ENCODE measurements around the gene MAP3K13. TPM values are rescaled to one million over a fixed set of nuclear protein-coding genes. Genes with fewer than 3 reads are reported as not detected.

Gene MAP3K13
- total and polyA plus RNA-seq, 2 of the 13 experiments (the other 11 are each of a cell fraction or from before 2014, with no cell fraction given), result 24.2 to 26.5 TPM

GRCh38 chr3:185337231-185337816 is 25.6 kb upstream of the MAP3K13 start (continued):
- no peak for TF ChIP-seq PRDM10 (CRISPR knock-in tag; IDR thresholded peaks at IDR 0.05; ENCODE audit: low read depth)
- TF ChIP-seq MEIS1 (CRISPR knock-in tag; IDR thresholded peaks at IDR 0.05; ENCODE audit: borderline replicate concordance), result no peak
- no peak for TF ChIP-seq NFIC (IDR thresholded peaks at IDR 0.05; ENCODE audit: low read length)
- TF ChIP-seq SIX4 (CRISPR knock-in tag; IDR thresholded peaks at IDR 0.05), result peak; percentile 82
- TF ChIP-seq, protein P1, sequence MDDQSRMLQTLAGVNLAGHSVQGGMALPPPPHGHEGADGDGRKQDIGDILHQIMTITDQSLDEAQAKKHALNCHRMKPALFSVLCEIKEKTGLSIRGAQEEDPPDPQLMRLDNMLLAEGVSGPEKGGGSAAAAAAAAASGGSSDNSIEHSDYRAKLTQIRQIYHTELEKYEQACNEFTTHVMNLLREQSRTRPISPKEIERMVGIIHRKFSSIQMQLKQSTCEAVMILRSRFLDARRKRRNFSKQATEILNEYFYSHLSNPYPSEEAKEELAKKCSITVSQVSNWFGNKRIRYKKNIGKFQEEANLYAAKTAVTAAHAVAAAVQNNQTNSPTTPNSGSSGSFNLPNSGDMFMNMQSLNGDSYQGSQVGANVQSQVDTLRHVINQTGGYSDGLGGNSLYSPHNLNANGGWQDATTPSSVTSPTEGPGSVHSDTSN (CRISPR knock-in tag; IDR thresholded peaks at IDR 0.05; ENCODE audit: borderline replicate concordance), result no peak
- TF ChIP-seq EHMT2 (IDR thresholded peaks at IDR 0.05; ENCODE audit: borderline replicate concordance, low read depth, low read length), result 0 out of 2 replicates have a peak, but pooled peaks have one; percentile 21
- TF ChIP-seq ZNF660 (CRISPR knock-in tag; IDR thresholded peaks at IDR 0.05; ENCODE audit: borderline replicate concordance, low read depth), result no peak
- no peak for TF ChIP-seq JUND (CRISPR knock-in tag; IDR thresholded peaks at IDR 0.05)
- TF ChIP-seq ZNF205 (CRISPR knock-in tag; IDR thresholded peaks at IDR 0.05), result no peak
- TF ChIP-seq, protein P2, sequence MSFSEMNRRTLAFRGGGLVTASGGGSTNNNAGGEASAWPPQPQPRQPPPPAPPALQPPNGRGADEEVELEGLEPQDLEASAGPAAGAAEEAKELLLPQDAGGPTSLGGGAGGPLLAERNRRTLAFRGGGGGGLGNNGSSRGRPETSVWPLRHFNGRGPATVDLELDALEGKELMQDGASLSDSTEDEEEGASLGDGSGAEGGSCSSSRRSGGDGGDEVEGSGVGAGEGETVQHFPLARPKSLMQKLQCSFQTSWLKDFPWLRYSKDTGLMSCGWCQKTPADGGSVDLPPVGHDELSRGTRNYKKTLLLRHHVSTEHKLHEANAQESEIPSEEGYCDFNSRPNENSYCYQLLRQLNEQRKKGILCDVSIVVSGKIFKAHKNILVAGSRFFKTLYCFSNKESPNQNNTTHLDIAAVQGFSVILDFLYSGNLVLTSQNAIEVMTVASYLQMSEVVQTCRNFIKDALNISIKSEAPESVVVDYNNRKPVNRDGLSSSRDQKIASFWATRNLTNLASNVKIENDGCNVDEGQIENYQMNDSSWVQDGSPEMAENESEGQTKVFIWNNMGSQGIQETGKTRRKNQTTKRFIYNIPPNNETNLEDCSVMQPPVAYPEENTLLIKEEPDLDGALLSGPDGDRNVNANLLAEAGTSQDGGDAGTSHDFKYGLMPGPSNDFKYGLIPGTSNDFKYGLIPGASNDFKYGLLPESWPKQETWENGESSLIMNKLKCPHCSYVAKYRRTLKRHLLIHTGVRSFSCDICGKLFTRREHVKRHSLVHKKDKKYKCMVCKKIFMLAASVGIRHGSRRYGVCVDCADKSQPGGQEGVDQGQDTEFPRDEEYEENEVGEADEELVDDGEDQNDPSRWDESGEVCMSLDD (CRISPR knock-in tag; IDR thresholded peaks at IDR 0.05; ENCODE audit: borderline replicate concordance), result no peak
- no peak for TF ChIP-seq ZNF670 (CRISPR knock-in tag; IDR thresholded peaks at IDR 0.05; ENCODE audit: borderline replicate concordance)
- peak; percentile 31 for TF ChIP-seq ASH2L (IDR thresholded peaks at IDR 0.05; ENCODE audit: insufficient read length, low read depth, low read length)
- TF ChIP-seq, protein P3, sequence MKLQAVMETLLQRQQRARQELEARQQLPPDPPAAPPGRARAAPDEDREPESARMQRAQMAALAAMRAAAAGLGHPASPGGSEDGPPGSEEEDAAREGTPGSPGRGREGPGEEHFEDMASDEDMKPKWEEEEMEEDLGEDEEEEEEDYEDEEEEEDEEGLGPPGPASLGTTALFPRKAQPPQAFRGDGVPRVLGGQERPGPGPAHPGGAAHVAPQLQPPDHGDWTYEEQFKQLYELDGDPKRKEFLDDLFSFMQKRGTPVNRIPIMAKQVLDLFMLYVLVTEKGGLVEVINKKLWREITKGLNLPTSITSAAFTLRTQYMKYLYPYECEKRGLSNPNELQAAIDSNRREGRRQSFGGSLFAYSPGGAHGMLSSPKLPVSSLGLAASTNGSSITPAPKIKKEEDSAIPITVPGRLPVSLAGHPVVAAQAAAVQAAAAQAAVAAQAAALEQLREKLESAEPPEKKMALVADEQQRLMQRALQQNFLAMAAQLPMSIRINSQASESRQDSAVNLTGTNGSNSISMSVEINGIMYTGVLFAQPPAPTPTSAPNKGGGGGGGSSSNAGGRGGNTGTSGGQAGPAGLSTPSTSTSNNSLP (IDR thresholded peaks at IDR 0.05; ENCODE audit: low read depth, low read length), result peak; percentile 44; the same call in 1 of the 2 replicates
- TF ChIP-seq, protein P4, sequence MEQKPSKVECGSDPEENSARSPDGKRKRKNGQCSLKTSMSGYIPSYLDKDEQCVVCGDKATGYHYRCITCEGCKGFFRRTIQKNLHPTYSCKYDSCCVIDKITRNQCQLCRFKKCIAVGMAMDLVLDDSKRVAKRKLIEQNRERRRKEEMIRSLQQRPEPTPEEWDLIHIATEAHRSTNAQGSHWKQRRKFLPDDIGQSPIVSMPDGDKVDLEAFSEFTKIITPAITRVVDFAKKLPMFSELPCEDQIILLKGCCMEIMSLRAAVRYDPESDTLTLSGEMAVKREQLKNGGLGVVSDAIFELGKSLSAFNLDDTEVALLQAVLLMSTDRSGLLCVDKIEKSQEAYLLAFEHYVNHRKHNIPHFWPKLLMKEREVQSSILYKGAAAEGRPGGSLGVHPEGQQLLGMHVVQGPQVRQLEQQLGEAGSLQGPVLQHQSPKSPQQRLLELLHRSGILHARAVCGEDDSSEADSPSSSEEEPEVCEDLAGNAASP (CRISPR knock-in tag; IDR thresholded peaks at IDR 0.05; ENCODE audit: borderline replicate concordance), result peak; percentile 65; the same call in 1 of the 2 replicates
- TF ChIP-seq ZNF33A (CRISPR knock-in tag; IDR thresholded peaks at IDR 0.05; ENCODE audit: borderline replicate concordance), result peak; percentile 65; the same call in 1 of the 2 replicates
- TF ChIP-seq STAT5B (CRISPR knock-in tag; IDR thresholded peaks at IDR 0.05), result no peak

Measured in HepG2 (cell line).